Endothelial cell of umbilical vein (primary cell): ENCODE data around the gene EN2. TPM values are rescaled to one million over a fixed set of nuclear protein-coding genes. Genes with fewer than 3 reads are reported as not detected.

Experiments used
- BruUV-seq: library from RNA; stranded (reverse); fragments of 400-500 nt; replicated peaks from 2 replicates; lab custom pipeline; 2021; lab: Mats Ljungman, UMichigan
- CTCF ChIA-PET: fragments of 300-600, 350-600 bp; sonication (Branson Sonifier 250); formaldehyde crosslinking; loops from one replicate; lab custom pipeline; 2021; ENCODE audit warnings: antibody characterized with exemption, inconsistent platforms; lab: Charles Lee
- POLR2A ChIA-PET: fragments of 300-600, 350-600 bp; sonication (Branson Sonifier 250); formaldehyde crosslinking; loops from one replicate; lab custom pipeline; 2021; ENCODE audit warnings: antibody characterized with exemption, inconsistent platforms; lab: Charles Lee
- DNase-seq: peaks from one replicate; pipeline ENCODE4 v3.0.0-alpha.2; 2011; ENCODE audit warnings: low read depth, low spot score
- FAIRE-seq: peaks from 2 replicates; lab custom pipeline; 2011; peaks lifted over from hg19 to GRCh38; lab: Jason Lieb, UNC
- H2AFZ ChIP-seq: 2 replicates; pipeline ENCODE4 v1.6.0; 2012; ENCODE audit warnings: low read depth, low read length, control low read depth, inconsistent platforms
- H3K27ac ChIP-seq: 2 replicates; pipeline ENCODE4 v1.5.1; 2011; ENCODE audit warnings: low read depth, mild to moderate bottlenecking, control low read depth, low read length, moderate library complexity; ENCODE audit not compliant: insufficient read depth
- H3K27me3 ChIP-seq, 2 experiments: 2 replicates each; pipeline versions ENCODE4 v1.6.0 to v1.6.1; 2011; ENCODE audit warnings: low read length in 2 of 2, mixed read lengths in 1 of 2; ENCODE audit not compliant: control insufficient read depth in 2 of 2, insufficient read depth in 2 of 2
- H3K36me3 ChIP-seq, 2 experiments: 2 replicates in 1 of 2; 3 replicates in 1 of 2; pipeline ENCODE4 v1.5.1; 2011; ENCODE audit warnings: low read length in 2 of 2, mild to moderate bottlenecking in 1 of 2, moderate library complexity in 1 of 2; ENCODE audit not compliant: control insufficient read depth in 2 of 2, insufficient read depth in 2 of 2; ENCODE audit errors: extremely low read depth in 1 of 2
- H3K4me1 ChIP-seq: 3 replicates; pipeline ENCODE4 v1.5.1; 2011; ENCODE audit warnings: mild to moderate bottlenecking, low read length; ENCODE audit not compliant: control insufficient read depth, insufficient read depth; ENCODE audit errors: extremely low read depth
- H3K4me2 ChIP-seq: 2 replicates; pipeline ENCODE4 v1.6.1; 2011; ENCODE audit warnings: low read length, control low read depth, mixed read lengths; ENCODE audit not compliant: insufficient read depth
- H3K4me3 ChIP-seq, 3 experiments: fragments of 200-600 bp in 1 of 3; sonication (generic), shearing (Covaris generic) in 1 of 3; replicated peaks in 1 of 3; 2 replicates each; pipeline ENCODE4 v1.5.1; 2011 to 2016; ENCODE audit warnings: control low read depth in 3 of 3, low read length in 3 of 3, mild to moderate bottlenecking in 2 of 3, inconsistent platforms in 1 of 3, low read depth in 1 of 3, moderate library complexity in 1 of 3; ENCODE audit not compliant: insufficient read depth in 1 of 3
- H3K79me2 ChIP-seq: 2 replicates; pipeline ENCODE4 v1.6.0; 2012; ENCODE audit warnings: low read length, inconsistent platforms; ENCODE audit not compliant: control insufficient read depth, insufficient read depth
- H3K9ac ChIP-seq: replicated peaks from 2 replicates; pipeline ENCODE3; 2011; ENCODE audit warnings: low read length, control low read depth; ENCODE audit not compliant: insufficient read depth; ENCODE audit errors: extremely low read depth
- H3K9me1 ChIP-seq: replicated peaks from 3 replicates; pipeline ENCODE4 v1.6.0; 2011; ENCODE audit warnings: mild to moderate bottlenecking, low read length; ENCODE audit not compliant: control insufficient read depth, insufficient read depth; ENCODE audit errors: extremely low read depth
- H3K9me3 ChIP-seq: replicated peaks from 2 replicates; pipeline ENCODE4 v1.5.1; 2012; ENCODE audit warnings: low read length, inconsistent platforms; ENCODE audit not compliant: control insufficient read depth, insufficient read depth
- H4K20me1 ChIP-seq: replicated peaks from 2 replicates; pipeline ENCODE3; 2011; ENCODE audit warnings: mild to moderate bottlenecking, low read length; ENCODE audit not compliant: control insufficient read depth, insufficient read depth; ENCODE audit errors: extremely low read depth
- CTCF ChIP-seq, 2 donors: IDR thresholded peaks; 1 replicate in 1 of 2; 2 replicates in 1 of 2; pipeline ENCODE4 v1.5.1; 2011; ENCODE audit warnings: low read length in 2 of 2, mild to moderate bottlenecking in 2 of 2, moderate library complexity in 2 of 2, control low read depth in 1 of 2, inconsistent platforms in 1 of 2, low read depth in 1 of 2; ENCODE audit not compliant: insufficient read depth in 1 of 2; ENCODE audit errors: extremely low read depth in 1 of 2
- EZH2 ChIP-seq: IDR thresholded peaks from 2 replicates; pipeline ENCODE4 v1.6.1; 2012; ENCODE audit warnings: borderline replicate concordance, low read depth, mild to moderate bottlenecking, moderate library complexity, low read length, inconsistent platforms; ENCODE audit not compliant: severe bottlenecking
- FOS ChIP-seq: IDR thresholded peaks from 2 replicates; pipeline ENCODE4 v1.6.1; 2011; ENCODE audit warnings: mild to moderate bottlenecking, low read length, moderate library complexity, borderline replicate concordance; ENCODE audit not compliant: insufficient read depth
- GATA2 ChIP-seq: IDR thresholded peaks from 2 replicates; pipeline ENCODE4 v1.7.0; 2011; ENCODE audit warnings: low read depth, mild to moderate bottlenecking, moderate library complexity, mixed read lengths, low read length; ENCODE audit not compliant: insufficient read length, insufficient read depth
- JUN ChIP-seq: IDR thresholded peaks from 2 replicates; pipeline ENCODE4 v1.6.1; 2011; ENCODE audit warnings: borderline replicate concordance, low read depth; ENCODE audit not compliant: insufficient read length, insufficient read depth
- MAX ChIP-seq: IDR thresholded peaks from 2 replicates; pipeline ENCODE4 v1.6.1; 2011; ENCODE audit not compliant: insufficient read depth, insufficient read length
- MYC ChIP-seq: IDR thresholded peaks from one replicate; pipeline ENCODE4 v1.6.1; 2011; ENCODE audit warnings: mild to moderate bottlenecking, low read depth, low read length
- POLR2A ChIP-seq: IDR thresholded peaks from 2 replicates; pipeline ENCODE4 v1.6.1; 2012; ENCODE audit warnings: low read depth, mild to moderate bottlenecking, control low read depth, low read length
- POLR2AphosphoS5 ChIP-seq: IDR thresholded peaks from 2 replicates; pipeline ENCODE4 v1.6.1; 2012; ENCODE audit warnings: low read depth, mild to moderate bottlenecking, control low read depth, low read length, moderate library complexity; ENCODE audit not compliant: insufficient read depth
- dilution Hi-C: fragments of 300-500 bp; cut with MboI; formaldehyde crosslinking; loops from one replicate; pipeline ENCODE4 v1.15.0; 2019; ENCODE audit warnings: low sequenced_read_pairs; ENCODE audit not compliant: extremely low pct_ligation_motif_present
- intact Hi-C: fragments of 100-400 bp; cut with micrococcal nuclease; formaldehyde crosslinking; loops from one replicate; pipeline ENCODE4 v1.10.0; 2022
- polyA plus RNA-seq, 4 experiments: library from polyadenylated mRNA; depleted of rRNA in 3 of 4; stranded (reverse) in 3 of 4; unstranded in 1 of 4; fragments of >200 nt; gene quantifications; 2 replicates each; pipeline versions ENCODE4 v1.2.1 to v1.2.3, GENCODE V29; 2011 to 2012; ENCODE audit warnings: missing spikeins in 1 of 4
- total RNA-seq: library from RNA; stranded (reverse); gene quantifications from 2 replicates; pipeline ENCODE4 v1.2.3, GENCODE V29; 2021

Gene EN2
- total and polyA plus RNA-seq, 2 donors (not counting 3 experiments of a cell fraction or from before 2014, with no cell fraction given), result not detected

- FAIRE-seq, result no peak
- ChIA-PET POLR2A (no interaction called here), CTCF (interaction anchor here (1.7 kb wide), 1 partner anchor 11 kb away, joined by 4 read pairs; no protein-coding TSS in a partner anchor)
- no peak for DNase-seq
- no peaks in the 10 kb centered on the region for H3K79me2 ChIP-seq
- BruUV-seq, result no TSS peak
- no peak overlapping the region for H3K27ac ChIP-seq
- no peak overlapping the region for H3K4me3 ChIP-seq
- H3K9ac ChIP-seq, result no peak overlapping the region
- no peak for TF ChIP-seq JUN
- TF ChIP-seq MAX, result no peak
- TF ChIP-seq GATA2, result no peak
- no peak for TF ChIP-seq CTCF (IDR thresholded peaks at IDR 0.05; ENCODE audit: extremely low read depth in 1 of 2, insufficient read depth in 1 of 2, low read depth in 1 of 2, low read length in 2 of 2)
- no peak for TF ChIP-seq EZH2
- TF ChIP-seq FOS, result no peak
- TF ChIP-seq POLR2AphosphoS5, result no peak
- no peak for TF ChIP-seq POLR2A
- no peak for TF ChIP-seq MYC
- dilution Hi-C loops, result no loop called here
- no peaks in the 10 kb centered on the region for H3K4me1 ChIP-seq
- no peaks in the 10 kb centered on the region for H3K27me3 ChIP-seq
- no peaks in the 10 kb centered on the region for H3K9me3 ChIP-seq
- no peaks in the 10 kb centered on the region for H4K20me1 ChIP-seq
- H3K4me2 ChIP-seq, result no peak overlapping the region
- H3K9me1 ChIP-seq, result no peaks in the 10 kb centered on the region
- H3K36me3 ChIP-seq, result no peaks in the 10 kb centered on the region
- no peak overlapping the region for H2AFZ ChIP-seq
- intact Hi-C loops, result loop anchor here (5.0 kb wide), 1 partner anchor 117 kb away; no protein-coding TSS in a partner anchor
These were observed 43.1 kb upstream of the EN2 start for GRCh38 chr7:155414547-155415492.
